HuH-7.5 (cell line): ENCODE results near the gene PPP2R5C.
"Not testable (repeated sequence)": the region's sequence is repeated elsewhere in the genome, so short reads cannot be mapped to it uniquely, and the experiment has no call there.

Experiments used
- DNase-seq: peaks from one replicate; pipeline ENCODE4 v3.0.0; 2011; ENCODE audit warnings: low spot score

PPP2R5C gene

DNA sequence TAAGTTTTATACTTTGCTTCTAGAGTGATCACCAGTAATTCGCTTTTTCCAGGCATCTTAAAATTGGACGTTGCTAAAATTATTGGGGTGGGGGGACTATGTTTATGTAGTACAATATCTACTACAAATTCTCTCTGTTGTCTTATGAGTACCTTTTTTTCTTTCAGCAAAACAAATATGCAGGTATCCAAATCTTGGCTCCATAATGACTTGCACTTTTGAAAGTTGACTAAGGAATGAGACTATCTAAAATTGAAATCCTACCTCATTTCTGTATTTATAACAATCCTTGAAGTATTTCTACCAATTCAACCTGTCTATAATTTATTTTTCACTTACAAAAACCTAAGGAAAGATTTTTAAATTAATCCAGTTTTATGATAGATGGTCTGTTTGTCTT is 205.2 kb downstream of the PPP2R5C start:
- DNase-seq, result no peak

DNA sequence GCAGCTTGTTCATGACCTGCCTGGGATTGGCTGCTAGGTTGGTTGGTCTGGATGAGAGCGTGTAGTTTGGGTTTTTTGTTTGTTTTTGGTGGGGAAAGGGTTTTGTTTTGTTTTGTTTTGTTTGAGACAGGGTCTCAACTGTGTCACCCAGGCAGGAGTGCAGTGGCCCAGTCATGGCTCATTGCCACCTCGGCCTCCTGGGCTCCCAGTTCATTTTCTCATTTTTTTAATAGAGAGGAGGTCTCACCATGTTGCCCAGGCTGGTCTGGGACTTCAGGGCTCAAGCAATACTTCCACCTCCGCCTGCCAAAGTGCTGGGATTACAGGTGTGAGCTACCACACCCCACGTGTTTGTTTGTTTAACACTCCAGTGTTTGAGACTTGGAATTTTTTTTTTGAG is 206.7 kb downstream of the PPP2R5C start:
- DNase-seq, result no peak

DNA sequence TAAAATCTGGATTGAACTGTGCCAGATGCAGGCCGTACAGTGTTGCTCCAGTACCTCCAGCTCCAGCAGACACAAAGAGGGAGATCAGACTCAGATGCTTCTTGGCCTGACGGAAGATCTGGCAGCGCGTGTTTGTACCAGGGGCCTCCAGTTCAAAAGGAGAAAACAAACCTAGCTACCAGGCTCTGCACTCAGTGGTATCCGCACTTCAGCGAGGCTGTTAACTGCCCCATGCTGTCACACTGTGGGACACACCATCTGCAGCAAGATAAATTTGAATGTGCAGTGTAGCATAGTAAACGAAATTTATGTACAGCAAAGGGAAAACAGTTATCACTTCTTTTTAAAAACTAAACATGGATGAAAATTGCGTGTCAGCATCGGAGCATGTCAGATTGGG is 208.0 kb downstream of the PPP2R5C start:
- DNase-seq, result no peak

DNA sequence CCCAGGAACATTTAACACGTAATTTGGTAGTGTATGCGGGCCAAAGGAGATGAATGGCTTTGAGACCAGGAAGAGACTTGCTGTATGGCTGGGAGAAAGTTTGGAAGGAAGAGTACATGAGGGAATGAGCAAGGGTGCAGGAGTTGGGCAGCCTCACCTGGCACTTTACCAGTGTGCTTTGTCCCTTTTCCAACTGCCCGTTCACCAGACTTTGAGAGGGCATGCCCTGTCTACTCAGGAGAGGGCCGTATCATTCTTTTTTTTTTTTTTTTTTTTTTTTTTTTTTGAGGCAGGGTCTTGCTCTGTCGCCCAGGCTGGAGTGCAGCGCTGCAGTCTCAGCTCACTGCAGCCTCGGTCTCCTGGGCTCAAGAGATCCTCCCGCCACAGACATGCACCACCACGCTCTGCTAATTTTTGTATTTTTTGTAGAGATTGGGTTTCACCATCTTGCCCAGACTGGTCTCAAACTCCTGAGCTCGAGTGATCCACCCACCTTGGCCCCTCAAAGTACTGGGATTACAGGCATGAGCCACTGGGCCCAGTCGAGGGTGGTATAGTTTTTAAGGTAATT is 209.4 kb downstream of the PPP2R5C start:
- no peak for DNase-seq

DNA sequence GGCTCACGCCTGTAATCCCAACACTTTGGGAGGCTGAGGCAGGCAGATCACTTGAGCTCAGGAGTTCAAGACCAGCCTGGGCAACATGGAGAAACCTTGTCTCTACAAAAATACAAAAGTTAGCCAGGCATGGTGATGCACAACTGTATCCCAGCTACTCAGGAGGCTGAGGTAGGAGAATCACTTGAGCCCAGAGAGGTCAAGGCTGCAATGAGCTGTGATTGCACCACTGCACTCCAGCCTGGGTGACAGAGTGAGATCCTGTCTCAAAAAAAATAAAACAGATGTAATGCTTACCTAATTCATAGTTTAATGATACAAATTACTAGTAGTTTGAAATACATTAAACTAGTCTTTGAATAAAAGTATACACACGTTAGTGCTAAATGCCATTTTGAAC is 209.9 kb downstream of the PPP2R5C start:
- DNase-seq, result not testable (repeated sequence)

DNA sequence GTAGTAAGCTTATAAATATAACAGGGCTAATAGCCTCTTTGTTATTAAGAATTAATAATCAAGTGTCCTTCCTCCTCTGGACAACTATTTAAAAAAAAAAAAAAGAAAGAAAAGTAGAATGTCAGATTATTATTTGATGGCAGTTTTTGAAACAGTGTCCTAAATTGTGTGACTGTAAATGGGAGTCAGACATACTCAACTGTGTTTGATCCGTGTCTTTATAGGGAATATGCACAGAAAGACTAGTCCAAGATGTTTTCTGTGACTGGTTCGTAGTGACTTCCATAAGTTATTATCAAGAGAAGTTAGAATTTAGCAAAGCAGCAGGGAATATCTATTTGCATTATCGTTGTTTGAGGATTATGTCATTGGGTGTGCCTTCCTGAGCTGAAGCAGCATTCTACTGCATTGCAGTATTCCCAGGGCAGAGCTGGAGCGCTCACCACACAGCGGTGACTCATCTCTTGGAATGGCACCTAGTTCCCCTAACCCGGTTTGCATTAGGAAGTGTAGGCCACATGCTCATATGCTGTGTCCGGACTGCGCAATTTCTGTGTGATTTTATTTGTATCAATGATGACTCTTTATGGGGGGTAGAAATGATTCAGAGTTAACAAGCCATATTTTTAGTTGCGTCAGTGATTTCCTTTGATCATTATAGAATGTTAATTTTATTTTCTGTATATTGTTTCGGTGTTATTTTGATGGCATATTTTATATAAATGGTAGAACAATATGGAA is 210.8 kb downstream of the PPP2R5C start:
- peak; percentile 64 for DNase-seq

DNA sequence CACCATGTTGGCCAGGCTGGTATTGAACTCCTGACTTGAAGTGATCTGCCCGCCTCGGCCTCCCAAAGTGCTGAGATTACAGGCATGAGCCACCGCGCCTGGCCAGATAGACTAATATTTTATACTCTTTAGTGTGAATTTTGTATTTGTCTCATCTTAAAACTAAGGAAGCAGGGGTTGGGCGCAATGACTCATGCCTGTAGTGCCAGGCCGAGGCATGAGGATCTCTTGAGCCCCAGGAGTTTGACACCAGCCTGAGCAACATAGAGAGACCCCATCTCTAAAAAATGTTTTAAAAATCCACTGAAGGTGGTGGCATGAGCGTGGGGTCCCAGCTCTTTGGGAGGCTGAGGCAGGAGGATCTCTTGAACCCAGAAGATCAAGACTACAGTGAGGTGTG is 211.8 kb downstream of the PPP2R5C start:
- no peak for DNase-seq

DNA sequence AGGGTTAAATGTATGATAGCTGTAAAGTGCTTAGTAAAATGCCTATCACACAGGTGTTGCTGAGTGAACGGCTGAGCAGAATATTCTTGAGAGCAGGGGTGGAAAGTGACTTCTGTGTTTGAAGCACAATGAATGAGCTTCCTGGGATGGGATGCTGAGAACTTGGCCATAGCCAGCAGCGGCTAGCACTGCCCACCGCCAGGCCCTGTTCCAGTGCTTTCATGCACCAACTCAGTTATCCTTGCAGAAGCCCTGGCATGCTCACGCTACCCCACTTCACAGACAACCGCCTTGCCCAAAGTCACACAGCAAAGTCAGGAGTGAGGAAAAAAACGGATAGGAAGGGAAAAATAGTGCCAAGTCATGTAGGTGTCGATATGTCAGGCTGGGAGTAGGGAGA is 213.7 kb downstream of the PPP2R5C start:
- no peak for DNase-seq
